ENCODE data around the gene PKDREJ. TPM values are rescaled to one million over a fixed set of nuclear protein-coding genes. Genes with fewer than 3 reads are reported as not detected.
A peak's percentile ranks its signal among the peaks of the same experiment; 100 is the strongest.

The PKDREJ gene
- total RNA-seq, 2 experiments from 2014 or later: not detected

- POLR2A ChIA-PET: interaction anchor here (0.9 kb wide), 1 partner anchor 12 kb away, joined by 3 read pairs; the partner anchor contains the start of gene GTSE1
- peaks cover 24% of the 10 kb centered on the region for H3K36me3 Mint-ChIP-seq (ENCODE audit: low read depth)
- peaks cover 11% of the 10 kb centered on the region for H3K4me1 Mint-ChIP-seq (ENCODE audit: low read depth)
- no peaks in the 10 kb centered on the region for H3K27me3 Mint-ChIP-seq
- no peaks in the 10 kb centered on the region for H3K9me3 Mint-ChIP-seq
- ATAC-seq (no peak), DNase-seq (no peak)
- H3K4me3 Mint-ChIP-seq: no peak overlapping the region
- CTCF ChIA-PET: interaction anchor here (0.8 kb wide), 1 partner anchor 302 kb away, joined by 3 read pairs; no protein-coding TSS in a partner anchor
- intact Hi-C loops (cut with micrococcal nuclease): no loop called here
- H3K27ac Mint-ChIP-seq: no peak overlapping the region
- TF ChIP-seq CTCF (IDR thresholded peaks at IDR 0.05): no peak
Observed at GRCh38 chr22:46308283-46308988, 45.3 kb upstream of the PKDREJ start.

DNA sequence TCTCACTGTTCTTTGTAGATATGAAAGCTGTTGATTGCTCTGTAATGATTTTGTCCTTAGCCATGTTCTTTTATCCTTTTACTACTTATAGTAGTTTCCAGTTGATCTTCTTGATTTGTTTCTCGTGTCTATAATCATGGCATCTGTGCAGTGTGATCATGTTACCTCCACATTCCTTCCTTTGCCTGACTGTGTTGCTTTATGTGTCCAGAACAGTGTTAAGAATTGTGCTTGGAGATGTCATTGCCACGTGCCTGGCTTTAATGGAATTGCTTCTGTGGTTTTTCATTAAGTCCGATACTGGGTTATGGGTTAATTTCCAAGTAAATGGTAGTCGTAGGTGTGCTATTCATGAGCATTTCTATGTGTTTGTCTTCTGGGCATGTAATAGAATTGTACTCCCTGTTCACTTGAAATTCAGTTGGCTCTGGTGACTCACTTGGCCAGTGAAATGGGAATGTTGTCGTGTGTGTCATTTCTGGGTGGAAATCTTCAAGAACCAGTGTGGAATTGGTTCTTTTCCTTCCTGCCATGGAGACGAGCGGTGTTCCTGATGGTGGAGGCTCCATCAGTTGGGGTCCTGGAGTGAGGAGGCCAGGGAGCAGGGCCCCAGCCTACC lies 40.3 kb upstream of the PKDREJ start:
- Mint-ChIP-seq H3K27ac (no peak overlapping the region), H3K4me1 (ENCODE audit: low read depth) (peaks cover 15% of the 10 kb centered on the region), H3K27me3 (peaks cover 4% of the 10 kb centered on the region), H3K36me3 (ENCODE audit: low read depth) (peaks cover 36% of the 10 kb centered on the region), H3K9me3 (no peaks in the 10 kb centered on the region), H3K4me3 (no peak overlapping the region)
- DNase-seq: no peak
- no peak for TF ChIP-seq CTCF (IDR thresholded peaks at IDR 0.05)
- CTCF ChIA-PET: interaction anchor here (0.9 kb wide), 1 partner anchor 9 kb away, joined by 3 read pairs; no protein-coding TSS in a partner anchor
- intact Hi-C loops (cut with micrococcal nuclease): no loop called here
- POLR2A ChIA-PET: no interaction called here
- ATAC-seq: no peak

GRCh38 chr22:46300491-46300890 lies 37.3 kb upstream of the PKDREJ start:
- peaks cover 18% of the 10 kb centered on the region for H3K4me1 Mint-ChIP-seq (ENCODE audit: low read depth)
- no peak for TF ChIP-seq CTCF (IDR thresholded peaks at IDR 0.05)
- CTCF ChIA-PET: interaction anchor here (2.1 kb wide), 1 partner anchor 178 kb away, joined by 6 read pairs; no protein-coding TSS in a partner anchor
- no peak overlapping the region for H3K4me3 Mint-ChIP-seq
- H3K27me3 Mint-ChIP-seq: peaks cover 4% of the 10 kb centered on the region
- no peak overlapping the region for H3K27ac Mint-ChIP-seq
- no peak for DNase-seq
- POLR2A ChIA-PET: no interaction called here
- H3K9me3 Mint-ChIP-seq: no peaks in the 10 kb centered on the region
- peaks cover 37% of the 10 kb centered on the region for H3K36me3 Mint-ChIP-seq (ENCODE audit: low read depth)
- ATAC-seq: no peak
- intact Hi-C loops (cut with micrococcal nuclease): no loop called here

- CTCF ChIA-PET: interaction anchor here (0.8 to 2.1 kb wide), 2 partner anchors 16 to 177 kb away, joined by 3 to 6 read pairs; no protein-coding TSS in a partner anchor
- intact Hi-C loops (cut with micrococcal nuclease): loop anchor here (5.0 kb wide), 1 partner anchor 177 kb away; no protein-coding TSS in a partner anchor
- POLR2A ChIA-PET: interaction anchor here (0.6 to 1.2 kb wide), 2 partner anchors 10 to 63 kb away, joined by 3 read pairs; no protein-coding TSS in a partner anchor
Observed at GRCh38 chr22:46299101-46299500, 36.0 kb upstream of the PKDREJ start.

More at GRCh38 chr22:46299101-46299500, 36.0 kb upstream of the PKDREJ start:
- ATAC-seq (no peak), DNase-seq (no peak)
- Mint-ChIP-seq H3K27ac (no peak overlapping the region), H3K4me3 (peak overlapping the region; percentile 91), H3K36me3 (ENCODE audit: low read depth) (peaks cover 35% of the 10 kb centered on the region), H3K9me3 (no peaks in the 10 kb centered on the region), H3K27me3 (peaks cover 4% of the 10 kb centered on the region), H3K4me1 (ENCODE audit: low read depth) (peaks cover 18% of the 10 kb centered on the region)
- no peak for TF ChIP-seq CTCF (IDR thresholded peaks at IDR 0.05)
